ENCODE data around the gene TGFB2.

The TGFB2 gene

GRCh38 chr1:218467101-218468072, 122.3 kb downstream of the TGFB2 start:
- DNase-seq: no peak
- intact Hi-C loops (cut with DNase I): loop anchor here (10.0 kb wide), 1 partner anchor 103 kb away; no protein-coding TSS in a partner anchor

GRCh38 chr1:218468711-218469110, 123.6 kb downstream of the TGFB2 start:
- DNase-seq: no peak
- intact Hi-C loops (cut with DNase I): loop anchor here (10.0 kb wide), 1 partner anchor 104 kb away; no protein-coding TSS in a partner anchor

- intact Hi-C loops (cut with DNase I): no loop called here
These were observed 127.7 kb downstream of the TGFB2 start for GRCh38 chr1:218472885-218473284.

GRCh38 chr1:218473522-218473921, 128.4 kb downstream of the TGFB2 start:
- DNase-seq: no peak

More at GRCh38 chr1:218472885-218473284, 127.7 kb downstream of the TGFB2 start:
- DNase-seq: no peak

GRCh38 chr1:218474128-218474527, 129.0 kb downstream of the TGFB2 start:
- DNase-seq: no peak

More at GRCh38 chr1:218473522-218473921, 128.4 kb downstream of the TGFB2 start:
- intact Hi-C loops (cut with DNase I): no loop called here

GRCh38 chr1:218475275-218475674, 130.1 kb downstream of the TGFB2 start:
- DNase-seq: no peak
- intact Hi-C loops (cut with DNase I): no loop called here

More at GRCh38 chr1:218474128-218474527, 129.0 kb downstream of the TGFB2 start:
- intact Hi-C loops (cut with DNase I): no loop called here

GRCh38 chr1:218475699-218476098, 130.6 kb downstream of the TGFB2 start:
- intact Hi-C loops (cut with DNase I): no loop called here
- no peak for DNase-seq

GRCh38 chr1:218476385-218476784, 131.2 kb downstream of the TGFB2 start:
- no peak for DNase-seq

GRCh38 chr1:218478336-218478735, 133.2 kb downstream of the TGFB2 start:
- intact Hi-C loops (cut with DNase I): no loop called here
- no peak for DNase-seq

More at GRCh38 chr1:218476385-218476784, 131.2 kb downstream of the TGFB2 start:
- intact Hi-C loops (cut with DNase I): no loop called here

GRCh38 chr1:218479436-218480115, 134.4 kb downstream of the TGFB2 start:
- no peak for DNase-seq
- intact Hi-C loops (cut with DNase I): no loop called here

GRCh38 chr1:218480137-218480536, 135.0 kb downstream of the TGFB2 start:
- DNase-seq: no peak
- intact Hi-C loops (cut with DNase I): no loop called here

GRCh38 chr1:218480588-218481099, 135.5 kb downstream of the TGFB2 start:
- DNase-seq: no peak
- intact Hi-C loops (cut with DNase I): no loop called here

- DNase-seq: no peak
- intact Hi-C loops (cut with DNase I): no loop called here
These were observed 136.1 kb downstream of the TGFB2 start for GRCh38 chr1:218481116-218481775.

GRCh38 chr1:218482683-218483082, 137.5 kb downstream of the TGFB2 start:
- intact Hi-C loops (cut with DNase I): no loop called here
- no peak for DNase-seq

- DNase-seq: no peak
- intact Hi-C loops (cut with DNase I): no loop called here
These were observed 140.2 kb downstream of the TGFB2 start for GRCh38 chr1:218485241-218485928.

- no peak for DNase-seq
- intact Hi-C loops (cut with DNase I): no loop called here
These were observed 143.4 kb downstream of the TGFB2 start for GRCh38 chr1:218488531-218488930.

GRCh38 chr1:218488986-218489385, 143.8 kb downstream of the TGFB2 start:
- intact Hi-C loops (cut with DNase I): no loop called here
- DNase-seq: no peak

GRCh38 chr1:218490406-218490922, 145.3 kb downstream of the TGFB2 start:
- intact Hi-C loops (cut with DNase I): no loop called here
- DNase-seq: no peak

Measured in head of caudate nucleus (tissue), 42 donors.